ENCODE measurements around the gene AVPR2. TPM values are rescaled to one million over a fixed set of nuclear protein-coding genes. Genes with fewer than 3 reads are reported as not detected.

Gene AVPR2
- total RNA-seq, 6 donors from 2014 or later: 1.2 to 2.8 (median 1.4) TPM; not detected in 3

DNA sequence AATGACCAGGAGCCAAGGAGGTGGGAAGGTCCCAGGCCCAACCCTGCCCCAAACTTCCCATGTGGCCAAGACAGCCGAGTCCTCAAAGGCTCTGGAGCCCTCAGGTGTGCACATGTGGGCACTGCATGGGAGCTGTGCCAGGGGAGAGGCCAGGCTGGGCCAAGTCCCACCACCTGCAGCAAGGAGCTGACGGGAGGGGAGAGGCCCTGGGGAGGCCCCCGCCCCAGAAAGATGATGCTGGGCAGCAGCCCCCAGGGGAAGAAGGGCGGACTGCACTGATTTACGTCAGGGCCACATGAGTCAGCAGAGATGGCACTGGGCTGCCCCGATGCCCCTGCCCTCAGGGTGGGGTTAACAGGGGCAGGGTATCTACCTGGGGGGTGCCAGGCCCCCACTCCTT lies 19.9 kb upstream of the AVPR2 start:
- Histone ChIP-seq H3K9me3 (no peaks in the 10 kb centered on the region), H3K27ac (no peak overlapping the region), H3K36me3 (no peaks in the 10 kb centered on the region), H3K4me1 (peaks cover 0 to 14% (median 3%) of the 10 kb centered on the region in 4 donors), H3K27me3 (peaks cover 0 to 42% (median 3%) of the 10 kb centered on the region in 4 donors), H3K4me3 (no peak overlapping the region)
- DNase-seq: no peak
- 59% methylated on average over 6 of the region's 6 CpGs; no CpG with 5 or more reads in 1 of the 2 donors for WGBS, 2 donors
- no peak for ATAC-seq (ENCODE audit: low FRiP score in 2 of 2)
- no peak for TF ChIP-seq POLR2AphosphoS5 (IDR thresholded peaks at IDR 0.05)
- TF ChIP-seq EP300 (IDR thresholded peaks at IDR 0.05): no peak
- TF ChIP-seq, protein P1, sequence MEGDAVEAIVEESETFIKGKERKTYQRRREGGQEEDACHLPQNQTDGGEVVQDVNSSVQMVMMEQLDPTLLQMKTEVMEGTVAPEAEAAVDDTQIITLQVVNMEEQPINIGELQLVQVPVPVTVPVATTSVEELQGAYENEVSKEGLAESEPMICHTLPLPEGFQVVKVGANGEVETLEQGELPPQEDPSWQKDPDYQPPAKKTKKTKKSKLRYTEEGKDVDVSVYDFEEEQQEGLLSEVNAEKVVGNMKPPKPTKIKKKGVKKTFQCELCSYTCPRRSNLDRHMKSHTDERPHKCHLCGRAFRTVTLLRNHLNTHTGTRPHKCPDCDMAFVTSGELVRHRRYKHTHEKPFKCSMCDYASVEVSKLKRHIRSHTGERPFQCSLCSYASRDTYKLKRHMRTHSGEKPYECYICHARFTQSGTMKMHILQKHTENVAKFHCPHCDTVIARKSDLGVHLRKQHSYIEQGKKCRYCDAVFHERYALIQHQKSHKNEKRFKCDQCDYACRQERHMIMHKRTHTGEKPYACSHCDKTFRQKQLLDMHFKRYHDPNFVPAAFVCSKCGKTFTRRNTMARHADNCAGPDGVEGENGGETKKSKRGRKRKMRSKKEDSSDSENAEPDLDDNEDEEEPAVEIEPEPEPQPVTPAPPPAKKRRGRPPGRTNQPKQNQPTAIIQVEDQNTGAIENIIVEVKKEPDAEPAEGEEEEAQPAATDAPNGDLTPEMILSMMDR (IDR thresholded peaks at IDR 0.05): no peak
- no peak for TF ChIP-seq POLR2A (IDR thresholded peaks at IDR 0.05)

DNA sequence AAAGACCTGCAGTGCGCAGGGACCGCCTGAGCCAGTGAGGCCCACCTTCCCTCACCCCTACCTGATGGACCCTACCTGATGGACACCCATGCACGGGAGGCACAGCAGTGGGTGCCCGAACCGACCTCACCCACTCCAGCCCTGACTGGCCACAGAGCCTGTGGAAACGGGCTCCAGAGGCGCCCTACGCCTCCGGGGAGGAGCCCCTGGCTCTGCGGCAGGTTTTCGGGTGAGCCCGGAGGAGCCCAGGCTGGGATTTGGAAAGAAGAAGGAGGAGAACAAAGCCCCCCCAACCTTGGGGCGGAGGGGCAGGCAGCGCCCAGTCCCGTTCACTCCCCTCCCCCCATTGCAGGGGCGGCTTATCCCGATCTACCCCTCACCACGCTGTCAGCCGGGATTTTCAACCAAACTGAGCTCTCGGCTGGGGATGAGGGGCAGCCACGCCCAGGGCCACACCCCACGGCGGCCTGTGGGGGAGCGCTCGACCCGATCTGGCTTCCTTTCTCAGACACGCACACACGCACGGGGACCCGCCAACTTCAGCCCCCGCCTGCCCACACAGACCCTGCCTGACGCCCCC lies 19.2 kb upstream of the AVPR2 start:
- H3K4me3 ChIP-seq: peak overlapping the region in 3 of 4 donors; percentile 8 to 14 (median 10)
- no peaks in the 10 kb centered on the region for H3K36me3 ChIP-seq
- WGBS, 2 donors: 18 to 43% methylated on average over 3 to 31 of the region's 32 CpGs
- H3K27me3 ChIP-seq: peaks cover 0 to 36% (median 3%) of the 10 kb centered on the region in 4 donors
- no peak overlapping the region for H3K27ac ChIP-seq
- no peaks in the 10 kb centered on the region for H3K9me3 ChIP-seq
- H3K4me1 ChIP-seq: peaks cover 0 to 14% (median 3%) of the 10 kb centered on the region in 4 donors
- DNase-seq (no peak), ATAC-seq (ENCODE audit: low FRiP score in 2 of 2) (no peak)
- TF ChIP-seq EP300 (IDR thresholded peaks at IDR 0.05) (no peak), POLR2AphosphoS5 (IDR thresholded peaks at IDR 0.05) (no peak), POLR2A (IDR thresholded peaks at IDR 0.05) (no peak)
- TF ChIP-seq, protein P1 (IDR thresholded peaks at IDR 0.05): no peak

DNA sequence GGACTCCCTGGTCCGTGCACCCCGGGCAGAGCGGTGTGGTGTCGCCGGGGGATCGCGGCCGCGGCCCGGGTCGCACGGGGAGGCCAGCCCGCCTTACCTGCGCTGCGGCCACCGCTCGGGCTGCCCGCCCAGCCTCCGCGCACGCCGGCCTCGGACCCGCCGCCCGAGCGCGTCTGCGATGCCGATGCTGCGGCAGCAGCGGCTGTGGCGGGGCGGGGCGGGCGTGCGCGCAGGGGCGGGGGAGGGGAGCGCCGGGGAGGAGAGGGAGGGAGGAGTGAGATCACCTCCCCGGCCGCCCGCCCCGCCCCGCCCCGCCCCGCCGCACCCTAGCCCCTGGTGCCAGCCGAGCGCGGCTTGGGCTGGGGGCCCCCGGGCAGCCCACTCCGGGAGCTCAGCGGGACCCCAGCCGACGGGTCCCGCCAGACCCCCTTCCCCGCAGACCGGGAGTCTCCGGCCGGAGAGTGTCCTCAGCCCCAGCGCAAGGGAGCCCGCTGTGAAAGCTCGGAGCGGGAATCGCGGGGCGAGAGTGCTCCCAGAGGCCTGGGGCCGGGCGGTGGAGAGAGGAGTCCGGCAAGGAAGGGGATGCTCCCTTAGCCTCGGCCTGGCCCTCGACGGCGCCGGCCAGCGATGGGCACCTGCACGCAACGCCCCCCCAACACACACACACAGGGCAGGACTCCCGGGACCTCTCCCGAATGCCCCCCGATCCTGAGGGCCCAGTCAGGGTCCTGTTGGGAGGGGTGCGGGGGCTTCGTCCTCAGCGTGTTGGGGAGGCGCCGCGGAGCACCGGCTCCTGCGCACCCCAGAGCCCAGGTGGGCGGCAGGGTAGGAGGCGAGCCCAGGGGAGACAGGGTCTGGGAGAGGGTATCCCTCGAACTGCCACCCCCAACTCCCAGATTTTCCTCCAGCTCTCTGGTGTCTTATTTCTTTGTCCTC lies 18.2 kb upstream of the AVPR2 start, which contains the start of gene L1CAM:
Gene L1CAM, minus strand, starts transcription at position 206 of the 936 bp plus-strand sequence. CDS start 10,337 bp downstream, outside the sequence.
- Histone ChIP-seq H3K4me3 (peak within 1 kb of the TSS in 3 of 4 donors; percentile 10 to 20 (median 14)), H3K27me3 (peaks cover 0 to 36% (median 3%) of the 10 kb centered on the region in 4 donors)
- ATAC-seq (ENCODE audit: low FRiP score in 2 of 2): no peak

GRCh38 chrX:153886915-153887314 lies 17.6 kb upstream of the AVPR2 start:
- Histone ChIP-seq H3K9me3 (no peaks in the 10 kb centered on the region), H3K4me3 (no peak overlapping the region), H3K36me3 (no peaks in the 10 kb centered on the region), H3K4me1 (peaks cover 0 to 14% (median 3%) of the 10 kb centered on the region in 4 donors), H3K27me3 (peaks cover 0 to 36% (median 3%) of the 10 kb centered on the region in 4 donors), H3K27ac (no peak overlapping the region)
- WGBS, 2 donors: 33 to 44% methylated on average over 9 to 12 of the region's 13 CpGs
- ATAC-seq (ENCODE audit: low FRiP score in 2 of 2) (no peak), DNase-seq (no peak)
- TF ChIP-seq POLR2A (IDR thresholded peaks at IDR 0.05) (no peak), POLR2AphosphoS5 (IDR thresholded peaks at IDR 0.05) (no peak), EP300 (IDR thresholded peaks at IDR 0.05) (no peak)
- TF ChIP-seq, protein P1 (IDR thresholded peaks at IDR 0.05): no peak

More for the DNA sequence above, 18.2 kb upstream of the AVPR2 start, which contains the start of gene L1CAM:
- TF ChIP-seq POLR2AphosphoS5 (IDR thresholded peaks at IDR 0.05): no peak
- TF ChIP-seq POLR2A (IDR thresholded peaks at IDR 0.05): no peak
- TF ChIP-seq EP300 (IDR thresholded peaks at IDR 0.05): no peak
- TF ChIP-seq, protein P1 (IDR thresholded peaks at IDR 0.05): no peak
- DNase-seq: no peak
- 14 to 22% methylated on average over 1 to 33 of the region's 94 CpGs for WGBS, 2 donors
- H3K36me3 ChIP-seq: no peaks in the 10 kb centered on the region
- no peak within 1 kb of the TSS for H3K27ac ChIP-seq
- H3K9me3 ChIP-seq: no peaks in the 10 kb centered on the region
- peaks cover 0 to 14% (median 3%) of the 10 kb centered on the region in 4 donors for H3K4me1 ChIP-seq

All from upper lobe of left lung (tissue), 6 donors.